Stimulated activated CD4-positive, alpha-beta T cell treated with anti-CD3 and anti-CD28 coated beads, Interleukin-1b, Interleukin-23, amount 100 ng/mL, for 48 hours (primary cell): ENCODE results near the gene CYBC1.

ENCODE experiments used
- DNase-seq: peaks from one replicate; pipeline ENCODE4 v3.0.0-alpha.2; 2020

The CYBC1 gene

DNA sequence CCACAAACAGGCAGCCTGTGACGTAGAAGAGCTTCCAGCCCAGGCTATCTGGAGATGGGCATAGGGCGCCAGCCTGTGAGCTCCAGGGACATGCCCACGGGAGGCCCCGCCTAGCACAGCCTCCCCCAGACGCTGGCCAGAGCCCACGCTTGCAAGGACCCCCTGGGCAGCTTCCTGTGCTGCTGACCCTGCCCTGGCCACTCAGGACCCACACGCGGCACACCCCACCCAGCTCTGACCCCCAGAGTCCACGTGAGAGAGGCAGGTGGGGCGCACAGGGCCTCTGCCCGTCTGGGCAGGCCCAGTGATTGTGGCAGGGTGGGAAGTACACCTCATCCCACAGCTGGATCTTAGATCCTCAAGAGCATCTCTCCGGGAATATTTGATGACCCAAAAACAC is 3.9 kb downstream of the CYBC1 start:
- no peak for DNase-seq

DNA sequence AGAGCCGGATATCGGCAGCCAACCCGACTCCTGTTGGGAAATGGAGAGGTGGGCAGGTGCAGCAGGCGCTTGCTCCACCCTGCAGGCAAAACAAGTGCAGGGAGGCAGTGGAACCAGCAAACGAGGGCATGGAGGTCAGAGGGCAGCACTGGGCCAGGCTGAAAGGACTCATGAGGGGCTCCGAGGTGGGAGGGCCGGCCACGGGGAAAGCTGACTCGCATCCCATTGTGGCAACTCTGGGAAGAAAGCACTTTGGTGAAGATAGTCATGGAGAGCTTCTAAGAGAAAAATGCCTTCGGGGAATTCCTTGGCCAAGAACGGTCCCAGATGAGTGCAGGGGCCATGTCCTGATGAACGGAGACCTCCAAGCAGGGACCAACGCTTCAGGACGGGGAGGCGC is 4.4 kb downstream of the CYBC1 start:
- no peak for DNase-seq

- no peak for DNase-seq
Measured at GRCh38 chr17:82445542-82445941, 5.0 kb downstream of the CYBC1 start.

GRCh38 chr17:82444941-82445521 is 5.5 kb downstream of the CYBC1 start:
- DNase-seq, result no peak

DNA sequence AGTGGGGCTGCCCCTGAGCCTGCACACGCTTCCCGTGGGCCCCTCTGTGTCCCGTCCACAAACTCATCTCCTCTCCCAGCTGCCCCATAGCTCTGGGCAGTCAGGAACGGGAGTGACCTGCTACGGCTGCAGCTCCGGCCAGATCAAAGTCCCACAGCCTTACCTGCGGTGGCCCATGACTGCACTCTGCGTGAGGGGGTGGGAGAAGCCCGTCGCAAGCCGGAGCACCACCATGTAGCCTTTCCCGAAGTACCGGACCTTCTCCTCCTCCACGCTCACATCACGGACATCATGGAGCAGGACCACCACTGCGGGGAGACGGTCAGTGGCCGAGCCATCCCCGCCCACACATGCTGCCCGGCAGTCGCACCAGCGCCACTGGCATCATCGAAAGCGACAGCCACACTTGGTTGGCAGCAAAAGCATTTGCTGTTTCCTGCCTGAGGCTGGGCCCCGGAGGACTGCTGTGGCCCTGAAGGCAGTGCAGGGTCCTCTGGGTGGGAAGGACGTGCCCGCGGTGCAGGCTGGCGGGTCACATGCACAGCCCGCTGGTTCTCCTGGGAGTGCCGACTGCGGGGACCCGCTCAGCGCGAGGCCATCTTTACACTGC is 6.2 kb downstream of the CYBC1 start:
- DNase-seq, result no peak

GRCh38 chr17:82443465-82444283 is 6.9 kb downstream of the CYBC1 start:
- DNase-seq, result no peak

GRCh38 chr17:82442643-82443464 is 7.7 kb downstream of the CYBC1 start:
- no peak for DNase-seq

DNA sequence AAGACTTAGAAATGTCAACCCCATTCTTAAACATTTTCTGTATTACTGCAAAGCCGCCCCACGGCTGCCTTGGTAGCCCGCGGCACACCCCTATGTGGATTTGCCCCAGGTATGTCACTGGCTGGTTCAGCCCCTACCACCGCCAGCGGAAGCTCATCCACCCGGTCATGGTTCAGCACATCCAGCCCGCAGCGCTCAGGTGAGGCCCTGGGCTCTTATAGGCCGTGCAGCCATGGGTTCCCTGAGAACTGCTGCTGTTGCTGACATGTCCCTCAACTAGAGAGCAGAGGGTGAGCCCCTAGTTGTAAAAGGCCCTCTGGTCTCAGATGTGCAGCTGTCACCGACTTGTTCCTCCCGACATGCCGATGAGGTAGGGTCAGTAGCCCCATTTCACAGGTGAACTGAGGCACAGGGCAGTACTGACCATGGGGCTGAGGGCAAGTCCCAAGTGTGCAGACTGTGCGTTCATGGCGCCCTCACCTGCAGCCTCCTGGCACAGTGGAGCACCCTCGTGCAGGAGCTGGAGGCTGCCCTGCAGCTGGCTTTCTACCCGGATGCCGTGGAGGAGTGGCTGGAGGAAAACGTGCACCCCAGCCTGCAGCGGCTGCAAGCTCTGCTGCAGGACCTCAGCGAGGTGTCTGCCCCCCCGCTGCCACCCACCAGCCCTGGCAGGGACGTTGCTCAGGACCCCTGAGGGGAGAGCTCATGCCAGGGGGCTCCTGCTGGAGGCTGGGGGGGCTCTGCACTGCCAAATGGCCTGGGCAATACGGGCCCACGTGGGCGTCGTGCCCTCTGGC is 8.7 kb downstream of the CYBC1 start:
- DNase-seq, result no peak

DNA sequence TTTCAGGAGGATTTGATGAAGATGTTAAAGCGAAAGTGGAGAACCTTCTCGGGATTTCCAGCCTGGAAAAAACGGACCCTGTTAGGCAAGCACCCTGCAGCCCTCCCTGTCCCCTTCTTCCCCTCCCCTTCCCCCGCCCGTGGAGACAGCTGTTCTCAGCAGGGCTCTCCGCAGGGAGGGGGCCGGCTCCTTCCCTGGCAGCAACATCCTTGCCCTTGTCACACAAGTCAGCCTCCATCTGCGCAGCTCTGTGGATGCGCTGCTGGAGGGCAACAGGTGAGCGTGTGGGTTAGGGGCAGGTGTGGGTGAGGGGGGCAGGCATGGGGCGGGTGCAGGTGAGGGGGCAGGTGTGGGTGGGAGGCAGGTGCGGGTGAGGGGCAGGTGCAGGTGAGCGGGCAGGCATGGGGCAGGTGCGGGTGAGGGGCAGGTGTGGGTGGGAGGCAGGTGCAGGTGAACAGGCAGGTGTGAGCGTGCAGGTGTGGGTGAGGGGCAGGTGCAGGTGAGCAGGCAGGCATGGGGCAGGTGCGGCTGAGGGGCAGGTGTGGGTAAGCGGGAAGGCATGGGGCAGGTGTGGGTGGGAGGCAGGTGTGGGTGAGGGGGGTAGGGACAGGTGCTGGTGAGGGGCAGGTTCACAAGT is 9.4 kb downstream of the CYBC1 start:
- no peak for DNase-seq

DNA sequence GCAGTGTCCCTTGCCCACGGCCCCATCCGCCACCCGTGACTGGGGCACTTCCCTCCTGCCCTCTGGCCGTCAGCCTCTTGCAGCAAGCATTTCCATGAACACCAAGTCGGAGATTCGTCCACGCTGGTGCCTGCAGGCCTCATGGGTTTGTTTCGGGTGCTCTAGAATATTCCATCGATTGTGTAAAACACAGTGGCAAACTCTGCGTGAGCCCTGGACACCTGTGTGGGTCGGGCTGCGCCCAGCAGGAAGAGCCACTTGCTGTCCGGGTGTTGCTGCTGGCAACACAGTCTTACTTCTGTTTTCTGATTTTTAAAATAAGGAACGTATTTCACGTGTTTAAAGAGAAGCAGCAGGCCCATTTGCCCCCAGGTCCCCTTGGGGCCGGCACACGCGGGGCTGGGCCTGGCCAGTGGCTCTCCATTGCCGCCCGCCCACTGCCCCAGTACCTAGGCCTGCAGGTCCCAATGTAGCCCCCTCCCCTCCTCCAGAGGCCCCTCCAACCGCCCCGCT is 10.0 kb downstream of the CYBC1 start:
- DNase-seq, result no peak

DNA sequence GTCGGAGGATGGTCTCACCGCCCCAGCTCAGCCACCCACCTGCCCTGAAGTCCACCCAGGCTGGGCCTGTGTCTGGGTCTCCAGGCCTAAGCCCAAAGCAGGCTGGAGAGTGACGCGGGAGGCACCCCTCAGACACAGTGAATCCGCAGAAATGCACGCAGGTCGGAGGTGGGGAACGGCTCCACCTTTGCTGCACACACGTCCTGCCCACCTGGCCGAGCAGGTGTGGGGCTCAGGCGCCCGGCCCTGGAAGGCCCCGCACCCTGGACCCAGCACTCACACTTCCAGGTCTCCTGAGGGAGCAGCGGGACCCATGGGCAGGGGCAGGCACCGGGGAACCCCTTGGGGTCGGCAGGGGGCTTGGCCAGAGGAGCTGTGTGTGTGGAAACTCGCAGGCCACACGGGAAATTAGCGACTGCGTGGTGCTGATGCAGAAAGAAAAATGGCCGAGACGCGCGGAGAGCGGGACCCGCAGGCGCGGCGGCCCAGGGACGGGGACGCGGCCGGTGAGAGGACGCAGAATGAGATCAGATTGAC is 10.7 kb downstream of the CYBC1 start:
- no peak for DNase-seq

DNA sequence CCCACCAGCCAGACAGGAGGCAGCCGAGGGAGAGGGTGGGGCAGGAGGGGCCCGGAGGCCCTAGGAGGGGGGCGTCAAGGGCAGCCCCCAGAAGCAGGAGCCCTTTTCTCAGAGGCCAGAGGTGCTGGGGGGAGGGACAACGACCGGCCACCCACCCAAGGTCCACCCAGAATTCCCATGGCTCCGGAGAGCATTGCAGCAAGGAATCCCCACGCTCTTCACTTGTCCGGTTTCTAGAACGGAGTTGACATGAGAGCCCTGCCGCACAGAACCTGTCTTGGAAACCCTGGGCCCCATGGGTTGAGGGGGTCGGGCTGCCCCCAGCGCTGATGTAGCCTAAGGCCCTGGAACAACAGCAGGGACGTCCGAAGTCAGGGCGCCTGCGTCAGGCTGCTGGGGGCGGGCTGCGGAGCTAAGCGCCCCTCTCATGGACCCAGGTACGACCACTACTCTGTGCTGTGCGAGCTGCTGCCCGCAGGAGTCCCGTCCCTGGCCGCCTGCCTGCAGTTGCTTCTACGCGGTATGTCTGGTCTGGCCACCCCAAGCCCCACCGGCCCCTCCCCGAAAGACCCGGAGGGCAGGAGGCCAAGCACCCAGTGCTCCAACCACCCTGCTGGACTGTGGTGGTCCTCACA is 11.2 kb downstream of the CYBC1 start:
- no peak for DNase-seq

DNA sequence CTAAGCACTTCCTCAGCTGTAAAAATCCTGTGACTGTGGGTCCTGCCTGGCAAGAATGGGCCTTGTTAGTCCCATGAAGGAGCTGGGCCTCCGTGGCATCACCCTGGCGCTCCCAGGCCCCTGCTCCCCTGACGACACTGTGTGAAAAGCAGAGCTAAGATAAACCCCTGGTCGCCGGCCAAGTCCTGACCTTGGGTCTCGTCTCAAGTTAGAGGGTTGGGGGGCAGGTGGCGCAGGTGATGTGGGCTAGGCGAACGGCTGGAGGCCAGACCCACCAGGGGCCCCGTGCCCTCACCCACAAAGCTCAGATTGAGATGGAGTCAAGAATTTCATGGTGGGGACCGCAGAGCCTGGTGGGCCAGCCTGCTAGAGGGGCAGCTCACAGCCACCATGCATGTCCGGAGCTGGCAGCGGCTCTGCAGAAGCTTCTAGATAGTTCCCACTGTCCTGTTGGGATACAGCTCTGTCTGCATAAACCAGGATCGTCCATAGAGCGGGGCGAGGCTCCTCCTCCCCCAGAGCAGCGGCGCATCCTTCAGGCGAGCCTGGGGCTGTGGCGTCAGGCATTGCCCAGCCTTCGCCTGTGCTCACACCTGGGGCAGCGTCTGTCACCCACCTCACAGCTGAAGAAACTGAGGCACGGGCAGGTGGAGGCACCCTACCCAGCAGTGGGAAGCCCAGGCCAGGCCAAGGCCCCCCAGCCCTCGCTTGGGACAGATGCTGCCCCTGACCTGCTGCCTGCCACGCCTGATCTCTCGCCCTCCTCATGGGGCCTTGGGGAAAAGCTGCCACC is 12.0 kb downstream of the CYBC1 start:
- DNase-seq, result no peak

DNA sequence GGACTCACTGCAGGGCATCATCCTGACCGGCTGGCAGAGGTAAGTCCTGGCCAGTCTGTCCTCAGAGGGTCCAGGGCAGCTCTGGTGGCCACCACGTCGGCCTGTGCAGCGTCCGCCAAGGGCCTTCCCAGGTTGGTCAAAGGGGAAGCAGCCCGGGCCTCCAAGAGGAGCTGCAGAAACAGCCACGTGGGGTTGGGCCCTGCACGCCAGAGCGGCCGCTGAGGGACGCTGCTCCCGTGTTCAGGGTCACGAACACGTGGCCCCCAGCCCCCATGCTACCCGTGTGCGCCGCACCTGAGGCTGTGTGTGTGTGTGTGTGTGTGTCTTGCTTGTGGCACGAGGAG is 13.3 kb downstream of the CYBC1 start:
- DNase-seq, result no peak

GRCh38 chr17:82436601-82437324 is 13.8 kb downstream of the CYBC1 start:
- DNase-seq, result no peak

DNA sequence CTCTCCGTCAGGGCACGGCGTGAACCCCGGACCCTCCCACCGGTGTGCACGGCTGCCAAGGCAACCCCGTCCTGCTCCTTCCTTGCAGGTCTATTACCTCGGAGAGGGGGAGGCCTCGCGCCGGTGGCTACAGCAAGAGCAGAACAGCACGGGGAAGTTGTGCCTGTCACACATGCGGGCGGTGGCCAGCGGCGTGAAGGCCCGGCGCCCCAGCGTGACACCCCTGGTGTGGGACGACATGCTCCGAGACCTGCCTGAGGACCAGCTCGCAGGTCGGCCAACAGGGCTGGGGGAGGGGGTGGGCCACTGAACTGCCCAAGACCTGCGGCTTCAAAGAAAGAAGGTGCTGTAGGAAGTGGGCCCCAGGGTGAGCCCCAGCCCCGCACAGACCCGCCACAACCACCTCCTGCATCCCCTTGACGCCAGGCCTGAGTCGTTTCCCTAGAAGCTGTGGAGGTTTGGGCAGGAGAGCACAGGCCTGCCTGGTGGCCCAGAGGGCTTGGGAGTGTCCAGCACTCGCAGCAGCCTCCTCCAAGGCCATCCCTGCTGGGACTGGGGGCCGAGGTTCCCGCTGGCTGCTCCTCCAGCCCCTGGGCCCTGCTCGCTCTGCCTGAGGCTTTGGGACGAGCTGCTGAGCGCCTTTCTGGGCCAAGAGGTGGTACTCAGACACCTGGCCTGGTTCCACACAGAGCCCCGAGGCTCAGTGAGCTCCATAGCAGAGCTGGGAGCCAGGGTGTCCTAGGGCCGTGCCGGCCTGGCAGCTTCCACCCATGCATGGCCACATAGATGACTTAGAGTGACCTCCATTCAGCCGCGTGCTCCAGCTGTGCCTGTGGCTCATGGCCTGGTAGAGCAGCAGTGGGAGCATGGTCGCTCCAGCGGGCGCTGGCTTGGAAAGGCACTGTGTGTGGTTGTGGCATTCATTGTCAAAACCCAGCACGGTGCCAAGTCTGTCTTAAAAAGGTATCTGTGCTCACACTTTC is 14.7 kb downstream of the CYBC1 start:
- DNase-seq, result no peak

- DNase-seq, result no peak
Measured at GRCh38 chr17:82435103-82435502, 15.4 kb downstream of the CYBC1 start.

- DNase-seq, result no peak
Measured at GRCh38 chr17:82434216-82434565, 16.4 kb downstream of the CYBC1 start.
